ENCODE measurements around the gene ITGA7.

DNA sequence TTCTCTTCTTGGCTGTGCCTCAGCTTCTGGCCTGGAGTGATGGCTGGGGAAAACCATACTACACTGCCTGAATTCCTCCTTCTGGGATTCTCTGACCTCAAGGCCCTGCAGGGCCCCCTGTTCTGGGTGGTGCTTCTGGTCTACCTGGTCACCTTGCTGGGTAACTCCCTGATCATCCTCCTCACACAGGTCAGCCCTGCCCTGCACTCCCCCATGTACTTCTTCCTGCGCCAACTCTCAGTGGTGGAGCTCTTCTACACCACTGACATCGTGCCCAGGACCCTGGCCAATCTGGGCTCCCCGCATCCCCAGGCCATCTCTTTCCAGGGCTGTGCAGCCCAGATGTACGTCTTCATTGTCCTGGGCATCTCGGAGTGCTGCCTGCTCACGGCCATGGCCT lies 70.9 kb downstream of the ITGA7 start, which contains the start of gene OR10P1:
- TF ChIP-seq, protein P1, sequence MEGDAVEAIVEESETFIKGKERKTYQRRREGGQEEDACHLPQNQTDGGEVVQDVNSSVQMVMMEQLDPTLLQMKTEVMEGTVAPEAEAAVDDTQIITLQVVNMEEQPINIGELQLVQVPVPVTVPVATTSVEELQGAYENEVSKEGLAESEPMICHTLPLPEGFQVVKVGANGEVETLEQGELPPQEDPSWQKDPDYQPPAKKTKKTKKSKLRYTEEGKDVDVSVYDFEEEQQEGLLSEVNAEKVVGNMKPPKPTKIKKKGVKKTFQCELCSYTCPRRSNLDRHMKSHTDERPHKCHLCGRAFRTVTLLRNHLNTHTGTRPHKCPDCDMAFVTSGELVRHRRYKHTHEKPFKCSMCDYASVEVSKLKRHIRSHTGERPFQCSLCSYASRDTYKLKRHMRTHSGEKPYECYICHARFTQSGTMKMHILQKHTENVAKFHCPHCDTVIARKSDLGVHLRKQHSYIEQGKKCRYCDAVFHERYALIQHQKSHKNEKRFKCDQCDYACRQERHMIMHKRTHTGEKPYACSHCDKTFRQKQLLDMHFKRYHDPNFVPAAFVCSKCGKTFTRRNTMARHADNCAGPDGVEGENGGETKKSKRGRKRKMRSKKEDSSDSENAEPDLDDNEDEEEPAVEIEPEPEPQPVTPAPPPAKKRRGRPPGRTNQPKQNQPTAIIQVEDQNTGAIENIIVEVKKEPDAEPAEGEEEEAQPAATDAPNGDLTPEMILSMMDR (conservative IDR thresholded peaks at IDR 0.05) = no peak
- TF ChIP-seq EZH2 (IDR thresholded peaks at IDR 0.05; ENCODE audit: low read depth) = no peak

Data from PC-9 (cell line).